ENCODE measurements around the gene FAM222B. TPM values are rescaled to one million over a fixed set of nuclear protein-coding genes. Genes with fewer than 3 reads are reported as not detected.

Gene FAM222B
- total and polyA plus RNA-seq, 9 of the 15 experiments (the other 6 are each of a cell fraction or from before 2014, with no cell fraction given), result 4.0 to 34.6 (median 7.5) TPM

GRCh38 chr17:28861393-28862203, 19.0 kb upstream of the FAM222B start (continued):
- peak in 1 of 2 experiments; percentile 51; a peak in 1 of 4 replicates for TF ChIP-seq CSDE1 (IDR thresholded peaks at IDR 0.05)
- no peak for TF ChIP-seq UBTF (IDR thresholded peaks at IDR 0.05; ENCODE audit: borderline replicate concordance in 1 of 2, low read depth in 2 of 2, low read length in 2 of 2)
- TF ChIP-seq HBP1 (CRISPR knock-in tag; IDR thresholded peaks at IDR 0.05), result no peak
- peak; percentile 75 for TF ChIP-seq E2F8 (IDR thresholded peaks at IDR 0.05; ENCODE audit: low read depth, partially characterized antibody)
- TF ChIP-seq MNT (conservative IDR thresholded peaks at IDR 0.05), result peak in 1 of 2 experiments; percentile 67; a peak in 2 of 4 replicates
- TF ChIP-seq BRF1 (IDR thresholded peaks at IDR 0.05; ENCODE audit: borderline replicate concordance, extremely low read depth, insufficient read length), result no peak
- peak; percentile 35 to 89 for TF ChIP-seq MLLT1 (IDR thresholded peaks at IDR 0.05)
- TF ChIP-seq PURB (CRISPR knock-in tag; IDR thresholded peaks at IDR 0.05; ENCODE audit: low read depth), result no peak
- TF ChIP-seq ZBTB7A (IDR thresholded peaks at IDR 0.05; ENCODE audit: borderline replicate concordance, control insufficient read depth, low read depth, low read length), result peak; percentile 62; the same call in 1 of the 2 replicates
- TF ChIP-seq ZFP30 (CRISPR knock-in tag; IDR thresholded peaks at IDR 0.05; ENCODE audit: borderline replicate concordance), result 0 out of 2 replicates have a peak, but pooled peaks have one; percentile 7
- TF ChIP-seq MTA3 (IDR thresholded peaks at IDR 0.05; ENCODE audit: borderline replicate concordance), result peak; percentile 91
- TF ChIP-seq CC2D1A (IDR thresholded peaks at IDR 0.05), result 0 out of 2 replicates have a peak, but pooled peaks have one; percentile 17
- peak; percentile 47 for TF ChIP-seq HMGN3 (IDR thresholded peaks at IDR 0.05; ENCODE audit: borderline replicate concordance, extremely low read depth, insufficient read length, low read depth, low read length)
- TF ChIP-seq ZNF324 (CRISPR knock-in tag; IDR thresholded peaks at IDR 0.05), result no peak
- peak; percentile 51 for TF ChIP-seq EP400 (IDR thresholded peaks at IDR 0.05)
- peak; percentile 12; the same call in 1 of the 2 replicates for TF ChIP-seq ZNF24 (IDR thresholded peaks at IDR 0.05)

Measured in K562 (cell line).